ENCODE results near the gene GALNTL6. TPM values are rescaled to one million over a fixed set of nuclear protein-coding genes. Genes with fewer than 3 reads are reported as not detected.

Gene GALNTL6
- total RNA-seq, 4 donors from 2014 or later = 0.67 to 0.70 TPM; not detected in 2

GRCh38 chr4:172243551-172243950, 430.3 kb downstream of the GALNTL6 start:
- Histone ChIP-seq H3K4me3 (no peak overlapping the region), H3K9me3 (no peaks in the 10 kb centered on the region), H3K27ac (no peak overlapping the region), H3K27me3 (no peaks in the 10 kb centered on the region), H3K36me3 (no peaks in the 10 kb centered on the region), H3K4me1 (no peaks in the 10 kb centered on the region)
- no peak for DNase-seq
- TF ChIP-seq CTCF (IDR thresholded peaks at IDR 0.05) = no peak
- no peak for TF ChIP-seq POLR2A (IDR thresholded peaks at IDR 0.05)

GRCh38 chr4:172245516-172245915, 432.3 kb downstream of the GALNTL6 start:
- no peaks in the 10 kb centered on the region for H3K9me3 ChIP-seq
- DNase-seq = no peak
- TF ChIP-seq POLR2A (IDR thresholded peaks at IDR 0.05) = no peak
- no peak for TF ChIP-seq CTCF (IDR thresholded peaks at IDR 0.05)
- no peaks in the 10 kb centered on the region for H3K27me3 ChIP-seq
- H3K36me3 ChIP-seq = no peaks in the 10 kb centered on the region
- no peaks in the 10 kb centered on the region for H3K4me1 ChIP-seq
- no peak overlapping the region for H3K27ac ChIP-seq
- no peak overlapping the region for H3K4me3 ChIP-seq

- Histone ChIP-seq H3K9me3 (no peaks in the 10 kb centered on the region), H3K4me1 (no peaks in the 10 kb centered on the region), H3K27ac (no peak overlapping the region), H3K36me3 (no peaks in the 10 kb centered on the region), H3K27me3 (no peaks in the 10 kb centered on the region), H3K4me3 (no peak overlapping the region)
- no peak for TF ChIP-seq CTCF (IDR thresholded peaks at IDR 0.05)
- no peak for TF ChIP-seq POLR2A (IDR thresholded peaks at IDR 0.05)
- DNase-seq = no peak
Observed at GRCh38 chr4:172253409-172253808, 440.2 kb downstream of the GALNTL6 start.

- DNase-seq = no peak
- no peaks in the 10 kb centered on the region for H3K36me3 ChIP-seq
- no peak overlapping the region for H3K27ac ChIP-seq
- H3K27me3 ChIP-seq = no peaks in the 10 kb centered on the region
- TF ChIP-seq CTCF (IDR thresholded peaks at IDR 0.05) (no peak), POLR2A (IDR thresholded peaks at IDR 0.05) (no peak)
- H3K4me1 ChIP-seq = no peaks in the 10 kb centered on the region
- no peak overlapping the region for H3K4me3 ChIP-seq
- H3K9me3 ChIP-seq = no peaks in the 10 kb centered on the region
Observed at GRCh38 chr4:172256820-172257219, 443.6 kb downstream of the GALNTL6 start.

GRCh38 chr4:172270397-172270796, 457.2 kb downstream of the GALNTL6 start:
- TF ChIP-seq POLR2A (IDR thresholded peaks at IDR 0.05) = no peak
- Histone ChIP-seq H3K27ac (no peak overlapping the region), H3K4me1 (no peaks in the 10 kb centered on the region), H3K36me3 (no peaks in the 10 kb centered on the region), H3K27me3 (no peaks in the 10 kb centered on the region), H3K4me3 (no peak overlapping the region), H3K9me3 (no peaks in the 10 kb centered on the region)
- no peak for DNase-seq

- no peaks in the 10 kb centered on the region for H3K27me3 ChIP-seq
- H3K27ac ChIP-seq = no peak overlapping the region
- H3K9me3 ChIP-seq = no peaks in the 10 kb centered on the region
- H3K4me3 ChIP-seq = no peak overlapping the region
- H3K4me1 ChIP-seq = no peaks in the 10 kb centered on the region
- DNase-seq = no peak
- TF ChIP-seq POLR2A (IDR thresholded peaks at IDR 0.05) (no peak), CTCF (IDR thresholded peaks at IDR 0.05) (no peak)
- no peaks in the 10 kb centered on the region for H3K36me3 ChIP-seq
Observed at GRCh38 chr4:172287117-172287516, 473.9 kb downstream of the GALNTL6 start.

Measured in Peyer's patch (tissue), 4 donors.